Measurements from ENCODE around the gene DMRTC2.

DNA sequence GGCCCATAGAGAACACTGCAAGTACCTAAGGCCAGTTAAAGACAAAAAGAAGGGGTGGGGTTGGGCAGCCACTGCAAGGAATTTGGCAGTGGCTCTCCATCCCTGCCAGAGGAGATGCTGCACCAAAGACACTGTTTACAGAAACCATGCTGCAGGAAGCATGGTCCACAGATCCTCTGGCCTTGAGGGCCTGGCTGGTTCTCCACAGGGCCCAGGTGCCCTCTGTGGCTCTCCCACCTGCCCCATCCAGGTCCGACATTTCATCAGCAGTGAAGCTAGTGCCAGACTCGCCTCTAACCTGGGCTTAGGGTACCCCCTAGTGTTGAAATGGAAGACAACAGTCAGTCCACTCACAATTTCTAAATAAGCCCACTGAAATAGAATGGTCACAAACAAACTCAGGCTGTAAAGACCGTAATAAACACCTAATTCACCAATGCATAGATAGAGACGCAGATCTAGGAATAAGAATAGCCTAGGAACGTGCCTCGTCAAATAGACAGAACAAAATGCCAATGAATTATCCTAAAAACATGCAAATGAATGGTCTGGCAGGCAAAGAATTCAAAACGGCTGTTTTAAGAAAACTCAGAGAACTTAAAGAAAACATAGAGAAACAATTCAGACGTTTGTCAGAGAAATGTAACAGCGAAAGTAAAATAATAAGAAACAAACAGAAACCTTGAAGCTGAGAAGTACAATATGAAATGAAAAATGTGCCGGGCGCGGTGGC lies 23.7 kb upstream of the DMRTC2 start:
- TF ChIP-seq, protein P1, sequence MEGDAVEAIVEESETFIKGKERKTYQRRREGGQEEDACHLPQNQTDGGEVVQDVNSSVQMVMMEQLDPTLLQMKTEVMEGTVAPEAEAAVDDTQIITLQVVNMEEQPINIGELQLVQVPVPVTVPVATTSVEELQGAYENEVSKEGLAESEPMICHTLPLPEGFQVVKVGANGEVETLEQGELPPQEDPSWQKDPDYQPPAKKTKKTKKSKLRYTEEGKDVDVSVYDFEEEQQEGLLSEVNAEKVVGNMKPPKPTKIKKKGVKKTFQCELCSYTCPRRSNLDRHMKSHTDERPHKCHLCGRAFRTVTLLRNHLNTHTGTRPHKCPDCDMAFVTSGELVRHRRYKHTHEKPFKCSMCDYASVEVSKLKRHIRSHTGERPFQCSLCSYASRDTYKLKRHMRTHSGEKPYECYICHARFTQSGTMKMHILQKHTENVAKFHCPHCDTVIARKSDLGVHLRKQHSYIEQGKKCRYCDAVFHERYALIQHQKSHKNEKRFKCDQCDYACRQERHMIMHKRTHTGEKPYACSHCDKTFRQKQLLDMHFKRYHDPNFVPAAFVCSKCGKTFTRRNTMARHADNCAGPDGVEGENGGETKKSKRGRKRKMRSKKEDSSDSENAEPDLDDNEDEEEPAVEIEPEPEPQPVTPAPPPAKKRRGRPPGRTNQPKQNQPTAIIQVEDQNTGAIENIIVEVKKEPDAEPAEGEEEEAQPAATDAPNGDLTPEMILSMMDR (IDR thresholded peaks at IDR 0.05) = peak; percentile 26 to 94 (median 80)
- TF ChIP-seq POLR2A (IDR thresholded peaks at IDR 0.05) = no peak

Data from thyroid gland (tissue), 4 donors.